Tibial artery (tissue), 4 donors: ENCODE data around the gene MSH3.
"Not testable (repeated sequence)": the region's sequence is repeated elsewhere in the genome, so short reads cannot be mapped to it uniquely, and the experiment has no call there.

ENCODE experiments used
- DNase-seq, 2 donors: peaks; one replicate each; pipeline ENCODE4 v3.0.0-alpha.2; 2019
- H3K27ac ChIP-seq, 2 donors: fragments of 200-600 bp; sonication (generic) in 1 of 2; 1 replicate in 1 of 2; 2 replicates in 1 of 2; pipeline ENCODE4 v1.5.1; 2018 to 2019; ENCODE audit warnings: mild to moderate bottlenecking in 1 of 2
- H3K27me3 ChIP-seq, 2 donors: fragments of 200-600 bp; sonication (generic) in 1 of 2; one replicate each; pipeline versions ENCODE4 v1.5.1 to v1.6.0; 2016 to 2019
- H3K36me3 ChIP-seq, 3 donors: fragments of 200-600 bp; sonication (generic) in 2 of 3; one replicate each; pipeline ENCODE4 v1.5.1; 2016 to 2019; ENCODE audit warnings: mild to moderate bottlenecking in 2 of 3
- H3K4me1 ChIP-seq, 4 donors: fragments of 200-600 bp; sonication (generic) in 2 of 4; 1 replicate in 3 of 4; 2 replicates in 1 of 4; pipeline ENCODE4 v1.5.1; 2016 to 2019
- H3K4me3 ChIP-seq, 2 donors: fragments of 200-600 bp; sonication (generic) in 1 of 2; 1 replicate in 1 of 2; 2 replicates in 1 of 2; pipeline ENCODE4 v1.5.1; 2018 to 2019; ENCODE audit warnings: mild to moderate bottlenecking in 2 of 2
- H3K9me3 ChIP-seq, 3 donors: fragments of 200-600 bp; sonication (generic) in 1 of 3; one replicate each; pipeline ENCODE4 v1.5.1; 2016 to 2019
- intact Hi-C: fragments of 100-400 bp; cut with DNase I; formaldehyde crosslinking; loops from one replicate; pipeline ENCODE4 v1.15.0; 2023; ENCODE audit warnings: low total_unique reads
- TF ChIP-seq, protein P1 (sequence below), 2 experiments: fragments of 200-600 bp in 1 of 2; fragments of 450-650 bp in 1 of 2; IDR thresholded peaks; one replicate each; pipeline ENCODE4 v1.5.1; 2017 to 2019; ENCODE audit warnings: antibody characterized with exemption in 2 of 2, mild to moderate bottlenecking in 1 of 2, moderate library complexity in 1 of 2

MSH3 gene

DNA sequence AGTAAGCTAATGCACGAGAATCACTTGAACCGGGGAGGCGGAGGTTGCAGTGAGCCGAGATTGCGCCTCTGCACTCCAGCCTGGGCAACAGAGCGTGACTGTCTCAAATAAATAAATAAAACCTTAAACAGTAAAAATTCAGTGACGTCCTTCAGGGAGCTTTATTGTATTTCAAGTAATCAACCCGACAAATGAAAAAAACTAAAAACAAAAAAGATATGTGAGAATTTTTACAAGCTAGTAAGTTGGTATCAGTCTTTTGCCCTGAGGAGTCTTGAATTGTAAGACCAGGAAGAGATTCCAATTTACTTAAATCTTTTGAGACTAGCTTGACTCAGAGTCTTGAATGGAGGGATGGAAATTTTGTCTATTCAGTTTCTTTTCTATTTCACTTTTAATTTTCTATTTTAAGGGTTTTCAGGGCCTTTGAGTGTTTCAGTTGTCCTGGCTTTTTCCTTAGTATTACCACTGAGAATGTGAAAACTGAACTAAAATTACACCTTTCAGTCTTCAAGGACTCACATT, 126.4 kb downstream of the MSH3 start:
- DNase-seq, result no peak
- intact Hi-C loops, result no loop called here
- TF ChIP-seq, protein P1, sequence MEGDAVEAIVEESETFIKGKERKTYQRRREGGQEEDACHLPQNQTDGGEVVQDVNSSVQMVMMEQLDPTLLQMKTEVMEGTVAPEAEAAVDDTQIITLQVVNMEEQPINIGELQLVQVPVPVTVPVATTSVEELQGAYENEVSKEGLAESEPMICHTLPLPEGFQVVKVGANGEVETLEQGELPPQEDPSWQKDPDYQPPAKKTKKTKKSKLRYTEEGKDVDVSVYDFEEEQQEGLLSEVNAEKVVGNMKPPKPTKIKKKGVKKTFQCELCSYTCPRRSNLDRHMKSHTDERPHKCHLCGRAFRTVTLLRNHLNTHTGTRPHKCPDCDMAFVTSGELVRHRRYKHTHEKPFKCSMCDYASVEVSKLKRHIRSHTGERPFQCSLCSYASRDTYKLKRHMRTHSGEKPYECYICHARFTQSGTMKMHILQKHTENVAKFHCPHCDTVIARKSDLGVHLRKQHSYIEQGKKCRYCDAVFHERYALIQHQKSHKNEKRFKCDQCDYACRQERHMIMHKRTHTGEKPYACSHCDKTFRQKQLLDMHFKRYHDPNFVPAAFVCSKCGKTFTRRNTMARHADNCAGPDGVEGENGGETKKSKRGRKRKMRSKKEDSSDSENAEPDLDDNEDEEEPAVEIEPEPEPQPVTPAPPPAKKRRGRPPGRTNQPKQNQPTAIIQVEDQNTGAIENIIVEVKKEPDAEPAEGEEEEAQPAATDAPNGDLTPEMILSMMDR (IDR thresholded peaks at IDR 0.05), result no peak

DNA sequence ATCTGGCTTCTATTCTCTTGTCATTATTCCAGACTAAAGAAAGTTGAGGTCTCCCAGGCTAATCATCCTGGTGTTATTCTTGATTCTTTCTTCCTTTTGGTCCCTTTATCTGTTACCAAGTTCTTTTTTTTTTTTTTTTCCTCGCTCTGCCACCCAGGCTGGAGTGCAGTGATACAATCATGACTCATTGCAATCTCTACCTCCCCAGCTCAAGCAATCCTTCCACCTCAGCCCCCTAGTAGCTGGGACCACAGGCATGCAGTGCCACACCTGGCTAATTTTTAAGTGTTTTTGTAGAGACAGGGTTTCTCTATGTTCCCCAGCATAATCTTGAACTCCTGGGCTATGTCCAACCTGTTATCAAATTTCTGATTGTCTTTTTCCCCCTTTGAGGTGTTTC, 126.9 kb downstream of the MSH3 start:
- intact Hi-C loops, result no loop called here
- DNase-seq, result no peak

More for the DNA sequence above, 126.4 kb downstream of the MSH3 start:
- Histone ChIP-seq H3K27ac (no peak overlapping the region), H3K27me3 (no peaks in the 10 kb centered on the region), H3K36me3 (peaks cover 21 to 38% (median 21%) of the 10 kb centered on the region in 3 donors), H3K4me3 (no peak overlapping the region), H3K4me1 (no peaks in the 10 kb centered on the region), H3K9me3 (no peaks in the 10 kb centered on the region)

GRCh38 chr5:80782626-80783025, 128.2 kb downstream of the MSH3 start:
- Histone ChIP-seq H3K4me3 (no peak overlapping the region), H3K36me3 (peaks cover 21 to 34% (median 23%) of the 10 kb centered on the region in 3 donors), H3K9me3 (no peaks in the 10 kb centered on the region), H3K4me1 (no peaks in the 10 kb centered on the region), H3K27me3 (no peaks in the 10 kb centered on the region), H3K27ac (no peak overlapping the region)
- intact Hi-C loops, result no loop called here
- no peak for DNase-seq
- TF ChIP-seq, protein P1 (IDR thresholded peaks at IDR 0.05), result no peak

More for the DNA sequence above, 126.9 kb downstream of the MSH3 start:
- Histone ChIP-seq H3K4me1 (no peaks in the 10 kb centered on the region), H3K27ac (no peak overlapping the region), H3K36me3 (peaks cover 21 to 38% (median 21%) of the 10 kb centered on the region in 3 donors), H3K4me3 (no peak overlapping the region), H3K27me3 (no peaks in the 10 kb centered on the region), H3K9me3 (no peaks in the 10 kb centered on the region)
- TF ChIP-seq, protein P1 (IDR thresholded peaks at IDR 0.05), result no peak

DNA sequence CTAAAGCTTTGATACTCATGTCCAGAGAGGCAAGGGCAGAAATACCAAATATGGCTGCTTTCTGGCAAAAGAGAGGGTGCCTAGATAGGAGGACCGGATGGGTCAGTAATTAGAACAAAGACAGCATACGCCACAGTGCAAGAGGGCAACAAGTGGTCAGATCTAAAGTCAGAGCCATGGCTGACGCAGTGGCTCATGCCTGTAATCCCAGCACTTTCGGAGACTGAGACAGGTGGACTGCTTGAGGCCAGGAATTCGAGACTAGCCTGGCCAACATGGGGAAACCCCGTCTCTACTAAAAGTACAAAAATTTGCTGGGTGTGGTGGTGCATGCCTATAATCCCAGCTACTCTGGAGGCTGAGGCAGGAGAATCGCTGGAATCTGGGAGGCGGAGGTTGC, 129.3 kb downstream of the MSH3 start:
- H3K27ac ChIP-seq, H3K4me3 ChIP-seq, DNase-seq, H3K27me3 ChIP-seq, H3K4me1 ChIP-seq, intact Hi-C loops, H3K9me3 ChIP-seq: not testable (repeated sequence)
- H3K36me3 ChIP-seq, result peaks cover 27 to 32% (median 29%) of the 10 kb centered on the region in 3 donors

GRCh38 chr5:80784451-80784850, 130.0 kb downstream of the MSH3 start:
- DNase-seq, result no peak
- Histone ChIP-seq H3K4me1 (no peaks in the 10 kb centered on the region), H3K4me3 (no peak overlapping the region), H3K27me3 (no peaks in the 10 kb centered on the region), H3K36me3 (peaks cover 20 to 31% (median 28%) of the 10 kb centered on the region in 3 donors), H3K27ac (no peak overlapping the region), H3K9me3 (no peaks in the 10 kb centered on the region)
- TF ChIP-seq, protein P1 (IDR thresholded peaks at IDR 0.05), result no peak
- intact Hi-C loops, result no loop called here

DNA sequence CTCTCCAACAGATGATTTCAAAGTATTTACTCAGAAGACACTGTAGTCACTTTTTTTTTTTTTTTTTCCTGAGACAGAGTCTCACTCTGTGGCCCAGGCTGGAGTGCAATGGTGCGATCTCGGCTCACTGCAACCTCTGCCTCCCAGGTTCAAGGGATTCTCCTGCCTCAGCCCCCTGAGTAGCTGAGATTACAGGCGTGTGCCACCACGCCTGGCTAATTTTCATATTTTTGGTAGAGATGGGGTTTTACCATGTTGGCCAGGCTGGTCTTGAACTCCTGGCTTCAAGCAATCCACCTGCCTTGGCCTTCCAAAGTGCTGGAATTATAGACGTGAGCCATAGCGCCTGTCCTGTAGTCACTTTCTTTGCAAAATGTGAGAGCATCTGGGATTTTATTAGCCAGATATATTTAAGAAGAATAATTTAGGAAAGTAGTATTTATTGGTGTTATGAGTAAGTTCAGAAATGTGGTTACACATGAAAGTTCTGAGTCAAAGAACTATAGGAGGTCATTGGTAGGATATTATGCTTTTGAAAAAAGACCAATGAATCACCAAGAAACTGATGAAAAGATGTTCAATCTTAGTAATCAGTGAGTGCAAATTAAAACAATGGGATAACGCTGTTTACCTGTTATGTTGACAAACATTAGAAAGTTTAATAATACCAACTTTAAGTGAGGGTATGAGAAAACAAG, 135.0 kb downstream of the MSH3 start:
- DNase-seq, intact Hi-C loops, H3K4me3 ChIP-seq, H3K9me3 ChIP-seq, H3K4me1 ChIP-seq, H3K27me3 ChIP-seq, H3K27ac ChIP-seq: not testable (repeated sequence)
- peaks cover 20 to 42% (median 36%) of the 10 kb centered on the region in 3 donors for H3K36me3 ChIP-seq
